MM.1S (cell line): ENCODE results near the gene AGXT.

Source experiments
- DNase-seq: peaks from one replicate; pipeline ENCODE4 v3.0.0-alpha.2; 2015
- H2AFZ ChIP-seq: fragments of 300-600 bp; sonication (generic); 2 replicates; pipeline ENCODE4 v1.6.0; 2016; ENCODE audit warnings: antibody characterized with exemption, low read length
- H3F3A ChIP-seq: fragments of 300-600 bp; sonication (generic); 2 replicates; pipeline ENCODE4 v1.6.1; 2016; ENCODE audit warnings: mild to moderate bottlenecking, antibody characterized with exemption, low read length, moderate library complexity, mixed read lengths; ENCODE audit not compliant: insufficient read depth
- H3K27ac ChIP-seq: fragments of 300-600 bp; sonication (generic); 2 replicates; pipeline ENCODE4 v1.5.1; 2016; ENCODE audit warnings: mild to moderate bottlenecking, low read length
- H3K27me3 ChIP-seq: fragments of 300-600 bp; sonication (generic); replicated peaks from 2 replicates; pipeline ENCODE4 v1.6.0; 2016; ENCODE audit warnings: low read length; ENCODE audit not compliant: insufficient read depth
- H3K36me3 ChIP-seq: fragments of 300-600 bp; sonication (generic); replicated peaks from 2 replicates; pipeline ENCODE4 v1.6.1; 2016; ENCODE audit warnings: mild to moderate bottlenecking, low read length, mixed read lengths; ENCODE audit not compliant: insufficient read depth
- H3K4me1 ChIP-seq: fragments of 300-600 bp; sonication (generic); 2 replicates; pipeline ENCODE4 v1.6.1; 2016; ENCODE audit warnings: low read length, mixed read lengths
- H3K4me2 ChIP-seq: fragments of 300-600 bp; sonication (generic); 2 replicates; pipeline ENCODE4 v1.6.0; 2016; ENCODE audit warnings: low read depth, low read length
- H3K4me3 ChIP-seq: fragments of 300-600 bp; sonication (generic); 2 replicates; pipeline ENCODE4 v1.5.1; 2016; ENCODE audit warnings: low read length, mixed read lengths
- H3K79me2 ChIP-seq: fragments of 300-600 bp; sonication (generic); 2 replicates; pipeline ENCODE4 v1.6.1; 2016; ENCODE audit warnings: mixed run types, low read length, mixed read lengths
- H3K9ac ChIP-seq: fragments of 300-600 bp; sonication (generic); 2 replicates; pipeline ENCODE4 v1.6.1; 2016; ENCODE audit warnings: low read length, mixed read lengths
- H3K9me2 ChIP-seq: fragments of 300-600 bp; sonication (generic); replicated peaks from 2 replicates; pipeline ENCODE4 v1.6.1; 2016; ENCODE audit warnings: mild to moderate bottlenecking, low read length, mixed read lengths; ENCODE audit not compliant: insufficient read depth
- H3K9me3 ChIP-seq: fragments of 300-600 bp; sonication (generic); replicated peaks from 2 replicates; pipeline ENCODE4 v1.6.1; 2016; ENCODE audit warnings: mild to moderate bottlenecking, low read length, mixed read lengths; ENCODE audit not compliant: insufficient read depth
- H4K20me1 ChIP-seq: fragments of 300-600 bp; sonication (generic); 2 replicates; pipeline ENCODE4 v1.6.1; 2016; ENCODE audit warnings: mild to moderate bottlenecking, low read length, moderate library complexity, mixed read lengths; ENCODE audit not compliant: insufficient read depth
- EZH2 ChIP-seq: fragments of 300-600 bp; sonication (generic); optimal IDR thresholded peaks from 2 replicates; pipeline ENCODE3; 2017; ENCODE audit warnings: low read depth, mild to moderate bottlenecking, antibody characterized with exemption, low read length, mixed read lengths
- EZH2phosphoT487 ChIP-seq: fragments of 300-600 bp; sonication (generic); IDR thresholded peaks from 2 replicates; pipeline ENCODE4 v1.6.1; 2018; ENCODE audit warnings: antibody characterized with exemption, low read length
- TF ChIP-seq, protein P1 (sequence below): fragments of 300-600 bp; sonication (generic); IDR thresholded peaks from 2 replicates; pipeline ENCODE4 v1.5.1; 2016; ENCODE audit warnings: antibody characterized with exemption, low read length, mixed read lengths

AGXT gene

DNA sequence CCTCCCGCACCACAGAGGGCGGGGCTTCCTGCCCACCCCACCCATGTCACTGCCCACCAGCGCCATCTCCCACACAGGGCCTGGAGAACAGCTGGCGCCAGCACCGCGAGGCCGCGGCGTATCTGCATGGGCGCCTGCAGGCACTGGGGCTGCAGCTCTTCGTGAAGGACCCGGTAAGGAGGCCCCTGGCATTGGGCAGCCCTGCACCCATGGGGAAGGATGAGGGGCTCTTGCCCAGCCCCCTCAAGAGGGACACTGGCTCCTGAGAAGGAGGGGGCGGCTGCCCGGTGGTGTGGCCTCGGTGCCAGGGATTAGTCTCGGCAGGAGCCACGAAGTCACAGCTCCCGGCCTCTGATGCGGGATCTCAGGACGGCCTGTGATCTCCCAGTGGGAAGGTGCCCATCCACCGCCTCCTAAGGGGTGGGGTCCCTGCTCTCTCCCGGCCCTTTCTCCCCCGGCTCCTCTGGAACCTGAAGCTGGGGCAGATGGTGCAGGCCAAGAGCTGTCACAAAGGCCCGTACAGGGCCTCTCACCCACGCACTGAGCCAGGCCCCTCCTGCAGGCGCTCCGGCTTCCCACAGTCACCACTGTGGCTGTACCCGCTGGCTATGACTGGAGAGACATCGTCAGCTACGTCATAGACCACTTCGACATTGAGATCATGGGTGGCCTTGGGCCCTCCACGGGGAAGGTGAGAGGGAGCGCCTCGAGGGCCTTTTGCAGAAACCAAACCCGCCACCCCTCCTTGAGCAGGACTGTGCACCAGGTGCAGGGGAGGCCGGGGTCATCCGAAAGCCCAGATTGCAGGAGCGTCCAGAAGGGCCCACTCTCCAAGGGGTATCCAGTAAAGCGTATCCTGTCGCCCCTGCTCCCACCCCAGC is 9.1 kb downstream of the AGXT start:
- H3K36me3 ChIP-seq, result no peaks in the 10 kb centered on the region
- no peak overlapping the region for H3K4me3 ChIP-seq
- peaks cover 71% of the 10 kb centered on the region for H3K27me3 ChIP-seq
- no peaks in the 10 kb centered on the region for H3K79me2 ChIP-seq
- H4K20me1 ChIP-seq, result no peaks in the 10 kb centered on the region
- no peak overlapping the region for H3K9ac ChIP-seq
- no peaks in the 10 kb centered on the region for H3K9me2 ChIP-seq
- no peaks in the 10 kb centered on the region for H3K4me1 ChIP-seq
- no peaks in the 10 kb centered on the region for H3K9me3 ChIP-seq
- no peak for DNase-seq
- no peak overlapping the region for H2AFZ ChIP-seq
- TF ChIP-seq, protein P1, sequence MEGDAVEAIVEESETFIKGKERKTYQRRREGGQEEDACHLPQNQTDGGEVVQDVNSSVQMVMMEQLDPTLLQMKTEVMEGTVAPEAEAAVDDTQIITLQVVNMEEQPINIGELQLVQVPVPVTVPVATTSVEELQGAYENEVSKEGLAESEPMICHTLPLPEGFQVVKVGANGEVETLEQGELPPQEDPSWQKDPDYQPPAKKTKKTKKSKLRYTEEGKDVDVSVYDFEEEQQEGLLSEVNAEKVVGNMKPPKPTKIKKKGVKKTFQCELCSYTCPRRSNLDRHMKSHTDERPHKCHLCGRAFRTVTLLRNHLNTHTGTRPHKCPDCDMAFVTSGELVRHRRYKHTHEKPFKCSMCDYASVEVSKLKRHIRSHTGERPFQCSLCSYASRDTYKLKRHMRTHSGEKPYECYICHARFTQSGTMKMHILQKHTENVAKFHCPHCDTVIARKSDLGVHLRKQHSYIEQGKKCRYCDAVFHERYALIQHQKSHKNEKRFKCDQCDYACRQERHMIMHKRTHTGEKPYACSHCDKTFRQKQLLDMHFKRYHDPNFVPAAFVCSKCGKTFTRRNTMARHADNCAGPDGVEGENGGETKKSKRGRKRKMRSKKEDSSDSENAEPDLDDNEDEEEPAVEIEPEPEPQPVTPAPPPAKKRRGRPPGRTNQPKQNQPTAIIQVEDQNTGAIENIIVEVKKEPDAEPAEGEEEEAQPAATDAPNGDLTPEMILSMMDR, result no peak
- TF ChIP-seq EZH2, result no peak
- no peak for TF ChIP-seq EZH2phosphoT487
- H3K4me2 ChIP-seq, result no peak overlapping the region
- H3K27ac ChIP-seq, result no peak overlapping the region
- H3F3A ChIP-seq, result no peaks in the 10 kb centered on the region

DNA sequence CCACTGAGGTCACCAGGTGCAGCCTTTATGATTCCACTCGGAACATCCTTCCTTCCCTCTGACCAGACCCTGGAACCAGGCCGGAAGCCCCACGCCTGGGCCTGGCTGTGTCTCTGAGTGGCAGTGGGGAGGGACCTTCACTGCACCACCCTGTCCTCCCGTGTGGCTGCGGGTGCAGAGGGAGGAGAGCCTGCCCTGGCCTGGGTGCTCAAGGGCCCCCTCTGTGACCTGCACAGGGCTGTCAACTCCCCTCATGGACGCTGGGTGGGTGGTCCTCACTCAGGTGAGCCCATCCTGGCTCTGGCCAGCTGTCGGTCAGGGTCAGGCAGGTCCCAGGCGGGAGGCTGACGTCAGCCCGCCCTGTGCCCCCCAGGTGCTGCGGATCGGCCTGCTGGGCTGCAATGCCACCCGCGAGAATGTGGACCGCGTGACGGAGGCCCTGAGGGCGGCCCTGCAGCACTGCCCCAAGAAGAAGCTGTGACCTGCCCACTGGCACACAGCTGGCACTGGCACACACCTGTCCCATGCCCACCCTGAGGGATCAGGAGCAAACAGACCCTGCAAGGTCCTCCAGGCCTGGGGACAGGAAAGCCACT is 9.8 kb downstream of the AGXT start:
- Histone ChIP-seq H3K79me2 (no peaks in the 10 kb centered on the region), H3K9me2 (no peaks in the 10 kb centered on the region), H3K9me3 (no peaks in the 10 kb centered on the region), H3K27ac (no peak overlapping the region), H3K27me3 (peaks cover 73% of the 10 kb centered on the region), H3K4me2 (no peak overlapping the region), H4K20me1 (no peaks in the 10 kb centered on the region), H3K4me1 (no peaks in the 10 kb centered on the region), H3K9ac (no peak overlapping the region), H2AFZ (no peak overlapping the region), H3K4me3 (no peak overlapping the region), H3F3A (no peaks in the 10 kb centered on the region), H3K36me3 (no peaks in the 10 kb centered on the region)
- TF ChIP-seq, protein P1, result no peak
- TF ChIP-seq EZH2phosphoT487, result no peak
- no peak for TF ChIP-seq EZH2
- DNase-seq, result no peak

DNA sequence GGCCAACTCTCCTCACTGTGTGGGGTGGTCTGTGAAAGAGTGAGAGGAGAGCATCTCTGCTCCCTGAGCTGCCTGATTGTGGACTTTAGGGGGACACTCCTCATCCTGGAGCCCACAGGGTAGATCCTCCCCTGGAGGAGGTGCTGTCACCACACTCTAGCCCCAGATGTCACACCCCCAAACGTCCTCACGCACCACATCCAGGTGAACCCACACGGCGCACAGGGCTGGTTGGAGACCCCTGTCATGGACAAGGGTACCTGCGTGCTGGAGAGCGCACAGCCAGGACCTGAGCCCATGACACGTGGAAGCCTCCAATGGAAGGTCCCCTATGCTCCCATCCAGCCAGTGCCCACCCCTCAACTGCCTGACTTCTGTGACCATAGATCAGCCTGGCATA is 10.5 kb downstream of the AGXT start:
- H3K9ac ChIP-seq, result no peak overlapping the region

More for the DNA sequence above, 10.5 kb downstream of the AGXT start:
- H3F3A ChIP-seq, result no peaks in the 10 kb centered on the region
- peaks cover 69% of the 10 kb centered on the region for H3K27me3 ChIP-seq
- H2AFZ ChIP-seq, result no peak overlapping the region
- no peak overlapping the region for H3K4me2 ChIP-seq
- no peaks in the 10 kb centered on the region for H3K36me3 ChIP-seq
- no peaks in the 10 kb centered on the region for H3K9me2 ChIP-seq
- H4K20me1 ChIP-seq, result no peaks in the 10 kb centered on the region
- DNase-seq, result no peak
- H3K4me3 ChIP-seq, result no peak overlapping the region
- H3K9me3 ChIP-seq, result no peaks in the 10 kb centered on the region
- TF ChIP-seq EZH2, result no peak
- no peak for TF ChIP-seq EZH2phosphoT487
- TF ChIP-seq, protein P1, result no peak
- no peak overlapping the region for H3K27ac ChIP-seq
- H3K79me2 ChIP-seq, result no peaks in the 10 kb centered on the region
- no peaks in the 10 kb centered on the region for H3K4me1 ChIP-seq
